Activated naive CD4-positive, alpha-beta T cell treated with anti-CD3 and anti-CD28 coated beads, Interleukin-2, amount 10 ng/mL, durations not matched to agents 7 days and 5 days (primary cell): Measurements from ENCODE around the gene PPP4R3A.
A peak's percentile ranks its signal among the peaks of the same experiment; 100 is the strongest.

ENCODE experiments used
- CTCF ChIA-PET: fragments of 350-600 bp; sonication (Branson Sonifier 250); formaldehyde crosslinking; loops from one replicate; lab custom pipeline; 2021; ENCODE audit warnings: antibody characterized with exemption; lab: Charles Lee
- DNase-seq: peaks from one replicate; pipeline ENCODE4 v3.0.0-alpha.2; 2020
- H3K27ac Mint-ChIP-seq: one replicate; pipeline ENCODE4 v1.8.0; 2021; ENCODE audit warnings: mild to moderate bottlenecking, moderate library complexity, mixed read lengths
- H3K27me3 Mint-ChIP-seq: one replicate; pipeline ENCODE4 v1.8.0; 2021; ENCODE audit warnings: mild to moderate bottlenecking, mixed read lengths
- H3K36me3 Mint-ChIP-seq: one replicate; pipeline ENCODE4 v1.8.0; 2021; ENCODE audit warnings: mixed read lengths
- H3K4me1 Mint-ChIP-seq: one replicate; pipeline ENCODE4 v1.8.0; 2021; ENCODE audit warnings: mixed read lengths
- H3K4me3 Mint-ChIP-seq: one replicate; pipeline ENCODE4 v1.8.0; 2021; ENCODE audit warnings: mild to moderate bottlenecking, moderate library complexity, mixed read lengths
- H3K9me3 Mint-ChIP-seq: one replicate; pipeline ENCODE4 v1.8.0; 2021; ENCODE audit warnings: mixed read lengths

PPP4R3A gene

GRCh38 chr14:91484744-91485143 lies 25.4 kb downstream of the PPP4R3A start:
- Mint-ChIP-seq H3K27ac (no peak overlapping the region), H3K27me3 (no peaks in the 10 kb centered on the region), H3K9me3 (no peaks in the 10 kb centered on the region), H3K4me1 (peaks cover 7% of the 10 kb centered on the region), H3K36me3 (peaks cover 63% of the 10 kb centered on the region), H3K4me3 (no peak overlapping the region)
- CTCF ChIA-PET: interaction anchor here (1.1 to 1.5 kb wide), 3 partner anchors 9 to 427 kb away, joined by 4 to 6 read pairs (median 4); no protein-coding TSS in a partner anchor
- no peak for DNase-seq

- CTCF ChIA-PET: interaction anchor here (0.6 to 1.5 kb wide), 5 partner anchors 9 to 591 kb away, joined by 3 to 6 read pairs (median 4); no protein-coding TSS in a partner anchor
- H3K27ac Mint-ChIP-seq: no peak overlapping the region
- peaks cover 62% of the 10 kb centered on the region for H3K36me3 Mint-ChIP-seq
Measured at GRCh38 chr14:91484186-91484585, 25.9 kb downstream of the PPP4R3A start.

GRCh38 chr14:91482263-91483013 lies 27.7 kb downstream of the PPP4R3A start:
- DNase-seq: no peak
- Mint-ChIP-seq H3K4me3 (no peak overlapping the region), H3K27me3 (no peaks in the 10 kb centered on the region), H3K27ac (no peak overlapping the region), H3K9me3 (no peaks in the 10 kb centered on the region), H3K36me3 (peaks cover 73% of the 10 kb centered on the region), H3K4me1 (peaks cover 13% of the 10 kb centered on the region)
- CTCF ChIA-PET: no interaction called here

More at GRCh38 chr14:91484186-91484585, 25.9 kb downstream of the PPP4R3A start:
- Mint-ChIP-seq H3K9me3 (no peaks in the 10 kb centered on the region), H3K4me3 (no peak overlapping the region), H3K4me1 (peaks cover 9% of the 10 kb centered on the region), H3K27me3 (no peaks in the 10 kb centered on the region)
- DNase-seq: no peak

- DNase-seq: no peak
- peaks cover 14% of the 10 kb centered on the region for H3K4me1 Mint-ChIP-seq
- CTCF ChIA-PET: no interaction called here
- H3K27me3 Mint-ChIP-seq: no peaks in the 10 kb centered on the region
- H3K9me3 Mint-ChIP-seq: no peaks in the 10 kb centered on the region
- H3K4me3 Mint-ChIP-seq: no peak overlapping the region
- no peak overlapping the region for H3K27ac Mint-ChIP-seq
- H3K36me3 Mint-ChIP-seq: peaks cover 76% of the 10 kb centered on the region
Measured at GRCh38 chr14:91477388-91477787, 32.7 kb downstream of the PPP4R3A start.

GRCh38 chr14:91473046-91473445 lies 37.1 kb downstream of the PPP4R3A start:
- Mint-ChIP-seq H3K4me3 (no peak overlapping the region), H3K27me3 (no peaks in the 10 kb centered on the region), H3K27ac (peak overlapping the region; percentile 72), H3K36me3 (peaks cover 71% of the 10 kb centered on the region), H3K9me3 (no peaks in the 10 kb centered on the region), H3K4me1 (peaks cover 9% of the 10 kb centered on the region)
- no peak for DNase-seq
- CTCF ChIA-PET: interaction anchor here (1.5 kb wide), 1 partner anchor 46 kb away, joined by 3 read pairs; no protein-coding TSS in a partner anchor

- Mint-ChIP-seq H3K4me3 (no peak overlapping the region), H3K27ac (no peak overlapping the region), H3K36me3 (peaks cover 77% of the 10 kb centered on the region), H3K4me1 (peaks cover 9% of the 10 kb centered on the region), H3K27me3 (no peaks in the 10 kb centered on the region), H3K9me3 (no peaks in the 10 kb centered on the region)
- CTCF ChIA-PET: no interaction called here
- DNase-seq: no peak
Measured at GRCh38 chr14:91470216-91470615, 39.9 kb downstream of the PPP4R3A start.

GRCh38 chr14:91466192-91466591 lies 43.9 kb downstream of the PPP4R3A start:
- Mint-ChIP-seq H3K4me3 (no peak overlapping the region), H3K4me1 (peaks cover 3% of the 10 kb centered on the region), H3K9me3 (no peaks in the 10 kb centered on the region), H3K36me3 (peaks cover 73% of the 10 kb centered on the region), H3K27me3 (no peaks in the 10 kb centered on the region), H3K27ac (no peak overlapping the region)
- CTCF ChIA-PET: no interaction called here
- no peak for DNase-seq

GRCh38 chr14:91464615-91465205 lies 45.4 kb downstream of the PPP4R3A start:
- CTCF ChIA-PET: no interaction called here
- H3K27ac Mint-ChIP-seq: no peak overlapping the region
- no peaks in the 10 kb centered on the region for H3K27me3 Mint-ChIP-seq
- no peak for DNase-seq
- H3K4me1 Mint-ChIP-seq: peaks cover 2% of the 10 kb centered on the region
- H3K9me3 Mint-ChIP-seq: no peaks in the 10 kb centered on the region
- H3K36me3 Mint-ChIP-seq: peaks cover 69% of the 10 kb centered on the region
- no peak overlapping the region for H3K4me3 Mint-ChIP-seq

- H3K4me1 Mint-ChIP-seq: peaks cover 16% of the 10 kb centered on the region
- no peaks in the 10 kb centered on the region for H3K27me3 Mint-ChIP-seq
- CTCF ChIA-PET: no interaction called here
- no peak overlapping the region for H3K4me3 Mint-ChIP-seq
- H3K36me3 Mint-ChIP-seq: peaks cover 72% of the 10 kb centered on the region
- H3K27ac Mint-ChIP-seq: no peak overlapping the region
- H3K9me3 Mint-ChIP-seq: no peaks in the 10 kb centered on the region
- DNase-seq: no peak
Measured at GRCh38 chr14:91458612-91459011, 51.5 kb downstream of the PPP4R3A start.

GRCh38 chr14:91456283-91456682 lies 53.8 kb downstream of the PPP4R3A start:
- Mint-ChIP-seq H3K27ac (peak overlapping the region; percentile 9), H3K4me3 (no peak overlapping the region), H3K27me3 (no peaks in the 10 kb centered on the region), H3K9me3 (no peaks in the 10 kb centered on the region), H3K4me1 (peaks cover 16% of the 10 kb centered on the region), H3K36me3 (peaks cover 55% of the 10 kb centered on the region)
- CTCF ChIA-PET: no interaction called here
- DNase-seq: no peak

GRCh38 chr14:91454580-91454979 lies 55.5 kb downstream of the PPP4R3A start:
- Mint-ChIP-seq H3K4me3 (no peak overlapping the region), H3K4me1 (peaks cover 16% of the 10 kb centered on the region), H3K36me3 (peaks cover 44% of the 10 kb centered on the region), H3K27ac (no peak overlapping the region), H3K9me3 (no peaks in the 10 kb centered on the region), H3K27me3 (no peaks in the 10 kb centered on the region)
- CTCF ChIA-PET: no interaction called here
- DNase-seq: no peak

- CTCF ChIA-PET: no interaction called here
- no peak for DNase-seq
- Mint-ChIP-seq H3K36me3 (peaks cover 44% of the 10 kb centered on the region), H3K4me1 (peaks cover 16% of the 10 kb centered on the region), H3K9me3 (no peaks in the 10 kb centered on the region), H3K27ac (no peak overlapping the region), H3K4me3 (no peak overlapping the region), H3K27me3 (no peaks in the 10 kb centered on the region)
Measured at GRCh38 chr14:91454155-91454554, 56.0 kb downstream of the PPP4R3A start.

GRCh38 chr14:91453744-91454143 lies 56.4 kb downstream of the PPP4R3A start:
- peaks cover 16% of the 10 kb centered on the region for H3K4me1 Mint-ChIP-seq
- H3K9me3 Mint-ChIP-seq: no peaks in the 10 kb centered on the region
- CTCF ChIA-PET: no interaction called here
- no peak for DNase-seq
- H3K27me3 Mint-ChIP-seq: no peaks in the 10 kb centered on the region
- H3K4me3 Mint-ChIP-seq: no peak overlapping the region
- peaks cover 42% of the 10 kb centered on the region for H3K36me3 Mint-ChIP-seq
- no peak overlapping the region for H3K27ac Mint-ChIP-seq

- no peaks in the 10 kb centered on the region for H3K4me1 Mint-ChIP-seq
- no peak overlapping the region for H3K27ac Mint-ChIP-seq
- CTCF ChIA-PET: interaction anchor here (1.7 kb wide), 1 partner anchor 17 kb away, joined by 7 read pairs; no protein-coding TSS in a partner anchor
- no peak for DNase-seq
- H3K36me3 Mint-ChIP-seq: peaks cover 2% of the 10 kb centered on the region
- peaks cover 8% of the 10 kb centered on the region for H3K9me3 Mint-ChIP-seq
- H3K27me3 Mint-ChIP-seq: peaks cover 25% of the 10 kb centered on the region
- no peak overlapping the region for H3K4me3 Mint-ChIP-seq
Measured at GRCh38 chr14:91444335-91445020, 65.6 kb downstream of the PPP4R3A start.
